NCI-H526 (cell line): ENCODE data around the gene CDADC1.
A peak's percentile ranks its signal among the peaks of the same experiment; 100 is the strongest.
"Not testable (repeated sequence)": the region's sequence is repeated elsewhere in the genome, so short reads cannot be mapped to it uniquely, and the experiment has no call there.

ENCODE experiments used
- DNase-seq, 2 experiments: peaks; one replicate each; lab custom pipeline; 2025; lab: John Stamatoyannopoulos, UW

The CDADC1 gene

DNA sequence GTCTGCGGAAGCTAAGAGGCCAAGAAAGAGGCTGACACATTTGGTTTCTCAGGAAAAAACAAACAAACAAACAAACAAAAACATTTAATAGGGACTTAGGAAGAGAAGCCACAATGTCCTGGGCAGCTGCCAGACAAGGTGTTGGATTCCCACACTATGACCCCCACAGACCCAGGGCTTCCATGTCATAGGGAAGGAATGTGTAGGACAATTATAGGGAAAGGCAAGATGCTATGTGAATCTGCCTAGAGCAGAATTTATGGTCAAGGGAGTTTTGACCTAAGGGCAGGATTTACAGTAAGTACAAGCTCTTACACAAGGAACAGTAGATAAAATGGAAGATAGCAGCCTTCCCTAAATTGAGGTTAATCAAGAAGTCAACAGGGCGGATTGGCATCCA, 9.1 kb upstream of the CDADC1 start:
- DNase-seq: no peak

DNA sequence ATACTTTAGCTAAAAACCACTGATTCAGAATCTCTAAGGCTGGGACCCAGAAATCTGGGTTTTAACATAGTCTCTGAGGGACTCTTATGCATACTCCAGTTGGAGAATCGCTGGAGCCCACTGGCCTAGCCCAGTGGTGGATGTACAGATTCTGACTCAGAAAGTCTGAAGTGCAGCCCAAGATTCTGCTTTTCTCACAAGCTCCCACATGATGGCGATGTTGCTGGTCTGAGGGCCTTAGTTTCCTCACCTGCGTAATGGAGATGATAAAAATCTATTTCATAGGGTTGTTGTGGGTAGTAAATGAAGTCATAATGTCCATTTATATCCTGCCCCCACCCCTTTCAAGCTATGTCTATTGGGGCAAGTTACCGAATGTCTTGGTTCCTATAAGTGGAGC, 7.7 kb upstream of the CDADC1 start:
- DNase-seq: peak; percentile 16 to 51

DNA sequence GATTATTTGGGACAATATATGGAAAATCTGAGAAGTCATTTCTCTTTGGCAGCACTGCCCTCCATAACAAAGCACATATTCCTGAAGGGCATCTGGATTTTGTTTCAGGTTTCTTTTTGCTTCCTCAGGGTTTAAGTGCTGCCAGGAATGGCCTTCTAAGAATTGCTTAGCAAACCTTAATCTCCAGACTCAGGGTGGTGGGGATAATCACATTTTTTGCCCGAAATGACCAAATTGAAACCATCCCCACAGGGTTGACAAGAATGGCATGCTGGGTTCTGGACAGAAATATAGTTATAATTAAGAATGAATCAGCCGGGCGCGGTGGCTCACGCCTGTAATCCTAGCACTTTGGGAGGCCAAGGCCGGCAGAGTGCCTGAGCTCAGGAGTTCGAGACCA, 6.4 kb upstream of the CDADC1 start:
- DNase-seq: no peak

DNA sequence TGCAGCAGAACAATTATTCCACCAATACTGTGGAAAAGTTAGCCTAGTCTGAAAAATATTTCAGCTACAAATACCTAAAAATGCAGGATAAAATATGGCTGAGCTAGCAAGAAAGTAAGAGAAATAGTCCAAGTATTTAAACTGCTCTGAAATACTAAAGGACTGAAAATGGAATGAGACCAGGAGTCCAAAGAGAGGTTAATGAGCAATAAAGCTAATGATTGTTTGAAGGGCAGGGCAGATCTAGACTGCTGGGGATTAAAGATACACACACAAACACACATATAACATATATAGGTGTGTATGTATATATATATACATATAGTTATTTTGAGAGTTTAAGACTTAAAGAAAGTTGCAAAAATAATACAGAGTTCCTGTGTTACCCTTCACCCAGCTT, 2.6 kb upstream of the CDADC1 start:
- DNase-seq: no peak

DNA sequence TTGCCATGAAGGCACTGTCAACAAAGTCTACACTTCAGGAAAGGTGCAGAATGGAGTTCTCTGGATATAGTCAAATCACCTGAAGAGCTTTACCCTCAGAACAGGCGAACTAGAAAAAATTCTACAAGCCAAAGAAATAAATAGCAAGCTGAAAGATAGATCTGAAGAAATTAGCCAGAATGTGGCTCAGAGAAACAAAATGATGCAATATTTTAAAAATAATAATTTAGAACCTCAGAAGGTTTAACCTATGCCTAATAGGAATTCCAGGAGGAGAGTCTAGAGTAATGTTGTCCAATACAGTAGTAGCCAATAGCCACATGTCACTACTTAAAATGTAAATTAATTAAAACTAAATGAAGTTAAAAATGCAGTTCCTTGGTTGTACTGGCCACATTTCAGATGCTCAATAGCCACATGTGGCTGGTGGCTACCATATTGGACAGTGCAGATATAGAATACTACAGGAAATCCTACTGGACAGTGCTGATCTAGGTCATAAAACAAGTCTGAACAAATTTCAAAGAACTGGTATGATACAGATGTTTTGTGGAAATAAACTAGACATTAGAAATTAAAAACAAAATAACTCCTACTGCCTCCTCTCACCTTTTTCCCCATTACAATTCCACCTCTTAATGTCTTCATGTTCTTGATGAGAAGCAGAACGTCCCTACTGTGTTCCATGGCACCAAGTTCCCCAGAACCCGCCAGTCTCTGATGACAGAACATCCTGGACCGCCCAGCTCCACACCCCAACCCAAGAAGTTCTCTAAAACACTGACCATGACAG, 679 bp upstream of the CDADC1 start:
- no peak for DNase-seq

DNA sequence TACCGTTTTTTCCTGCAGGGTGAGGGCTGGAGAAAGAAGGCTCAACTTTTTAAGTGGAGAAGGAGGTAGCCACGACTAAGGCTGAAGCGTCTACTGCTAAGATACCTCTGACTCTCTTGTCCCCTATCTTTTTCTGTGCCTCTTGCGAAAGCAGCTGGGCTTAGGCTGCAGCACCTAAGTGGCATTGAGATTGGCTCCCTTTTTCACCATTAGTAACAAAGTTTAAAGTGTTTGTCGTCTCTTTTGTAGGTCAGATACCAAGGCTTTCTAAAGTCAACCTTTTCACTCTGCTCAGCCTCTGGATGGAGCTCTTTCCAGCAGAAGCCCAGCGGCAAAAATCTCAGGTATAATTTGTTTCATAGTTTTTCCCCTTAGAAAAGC, 887 bp downstream of the CDADC1 start:
- DNase-seq: peak in 1 of 2 experiments; percentile 43

DNA sequence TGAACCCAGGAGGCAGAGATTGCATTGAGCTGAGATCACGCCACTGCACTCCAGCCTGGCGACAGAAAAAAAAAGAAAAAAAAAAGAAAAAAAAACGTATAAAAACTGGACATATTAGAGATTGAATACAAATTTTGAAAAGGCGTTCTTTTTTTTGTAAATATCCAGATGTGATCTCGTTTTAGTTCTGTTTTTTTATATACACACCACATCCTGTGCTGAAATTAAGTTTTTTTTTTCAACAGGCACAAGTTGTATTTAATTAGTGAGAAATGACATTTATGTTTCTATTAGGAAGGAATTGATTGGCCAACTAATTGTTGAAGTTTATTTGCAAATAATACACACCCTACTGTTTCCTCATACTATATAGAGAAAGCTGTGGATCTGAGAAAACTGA, 3.6 kb downstream of the CDADC1 start:
- DNase-seq: no peak

DNA sequence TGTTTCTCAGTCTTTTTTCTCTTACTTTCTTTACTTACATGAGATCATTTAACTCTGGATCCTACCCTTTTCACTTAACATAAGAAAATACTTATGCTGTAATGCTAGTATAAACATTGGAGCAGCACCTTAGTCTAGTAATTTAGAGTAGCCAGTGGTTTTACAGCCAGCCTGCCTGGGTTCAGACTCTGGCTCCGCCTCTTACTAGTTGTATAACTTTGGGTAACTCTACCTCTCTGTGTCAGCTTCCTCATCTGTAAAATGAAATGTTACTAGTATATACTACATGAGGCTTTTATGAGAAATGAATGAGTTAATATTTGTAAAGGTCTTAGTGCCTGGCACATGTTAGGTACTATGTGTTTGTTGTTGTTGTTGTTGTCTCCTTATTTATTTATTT, 5.6 kb downstream of the CDADC1 start:
- no peak for DNase-seq

DNA sequence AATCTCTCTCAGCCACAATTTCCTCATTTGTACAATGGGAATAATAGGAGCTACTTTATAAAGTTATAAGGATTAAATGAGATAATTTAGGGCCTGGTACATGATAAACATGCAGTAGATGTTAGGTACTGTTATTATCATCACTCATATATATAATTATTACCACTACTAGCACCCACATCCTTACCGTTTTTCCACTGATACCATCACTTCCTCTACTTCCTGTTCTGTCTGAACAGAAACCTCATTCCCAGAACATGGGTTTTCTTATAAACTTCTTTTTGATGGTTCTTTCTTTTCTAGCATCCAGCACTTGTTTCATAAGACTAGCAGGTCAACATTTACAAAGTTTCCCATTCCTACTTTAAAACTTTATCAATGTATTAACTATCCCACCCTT, 6.3 kb downstream of the CDADC1 start:
- DNase-seq: no peak

DNA sequence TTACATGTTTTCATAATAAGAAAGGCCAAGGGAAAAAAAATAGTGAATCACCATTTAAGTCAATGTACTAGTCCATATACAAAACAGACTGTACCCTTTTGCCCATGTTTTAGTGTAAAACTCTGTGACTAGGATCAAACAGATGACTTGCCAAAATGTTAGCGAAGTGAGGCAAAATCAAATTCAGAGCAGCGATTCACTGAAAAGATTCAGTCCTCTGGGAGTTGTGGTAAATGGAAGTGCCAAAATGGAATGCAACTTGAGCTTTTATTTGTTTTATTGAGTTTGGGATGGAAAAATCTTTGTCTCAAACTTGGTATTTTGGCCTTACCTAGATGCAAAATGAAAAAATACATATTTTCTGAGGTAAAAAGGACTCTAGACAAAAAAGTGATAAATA, 9.1 kb downstream of the CDADC1 start:
- DNase-seq: no peak

DNA sequence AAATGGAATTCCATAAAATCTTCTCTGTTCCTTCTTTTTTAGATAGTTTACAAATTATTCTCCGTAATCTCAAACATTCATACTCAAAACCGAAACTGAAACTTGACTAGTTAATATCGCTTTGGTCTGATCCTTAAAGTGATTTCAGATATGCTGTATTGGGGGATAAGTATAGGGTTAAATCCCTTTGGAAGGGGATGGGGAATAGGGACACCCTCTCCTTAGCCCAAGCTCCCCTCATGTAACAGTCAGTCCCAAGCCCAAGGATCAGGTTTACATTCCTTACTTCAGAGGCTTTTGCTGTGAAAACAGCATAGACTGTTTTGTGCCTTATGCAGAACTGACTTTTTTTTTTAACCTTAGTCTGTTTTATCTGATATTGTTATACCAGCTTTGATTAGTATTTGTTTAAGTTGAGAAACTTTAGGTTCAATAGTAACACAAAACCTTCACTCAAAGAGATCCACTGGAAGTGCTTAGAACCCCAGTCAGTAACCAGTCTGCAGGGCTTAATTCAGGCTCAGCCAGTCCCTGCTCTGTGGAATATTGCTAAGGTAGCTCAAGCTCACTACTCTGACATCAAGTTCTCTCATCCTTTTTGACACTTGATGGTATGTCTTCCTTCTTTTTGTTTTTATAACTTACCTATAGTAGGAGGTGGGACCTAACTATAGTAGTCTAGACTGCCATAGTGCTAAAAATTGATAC, 10.5 kb downstream of the CDADC1 start:
- DNase-seq: no peak

DNA sequence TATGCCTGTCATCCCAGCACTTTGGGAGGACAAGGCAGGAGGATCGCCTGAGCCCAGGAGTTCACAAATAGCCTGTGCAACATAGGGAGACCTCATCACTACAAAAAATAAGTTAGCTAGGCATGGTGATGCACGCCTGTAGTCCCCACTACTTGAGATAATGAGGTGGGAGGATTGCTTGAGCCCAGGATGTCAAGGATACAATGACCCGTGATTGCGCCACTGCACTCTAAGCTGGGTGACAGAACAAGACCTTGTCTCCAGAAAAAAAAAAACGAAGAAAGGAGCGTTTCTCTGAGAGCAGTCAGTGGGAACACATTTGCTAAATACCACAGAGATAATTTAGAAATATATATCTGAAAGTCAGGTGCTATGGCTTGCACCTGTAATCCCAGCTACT, 11.9 kb downstream of the CDADC1 start:
- no peak for DNase-seq

DNA sequence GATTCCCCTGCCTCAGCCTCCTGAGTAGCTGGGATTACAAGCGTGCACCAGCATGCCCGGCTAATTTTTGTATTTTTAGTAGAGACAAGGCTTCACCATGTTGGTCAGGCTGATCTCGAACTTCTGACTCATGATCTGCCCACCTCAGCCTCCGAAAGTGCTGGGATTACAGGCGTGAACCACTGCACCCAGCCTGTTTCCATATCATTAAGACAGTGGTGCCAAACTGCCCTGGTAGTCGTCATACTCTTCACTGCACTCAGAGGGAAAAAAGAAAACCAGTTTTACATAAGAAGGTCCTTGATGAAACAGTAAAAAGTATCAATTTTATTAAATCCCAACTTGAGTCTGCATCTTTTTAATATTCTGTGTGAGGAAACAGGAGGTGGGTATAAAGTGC, 14.9 kb downstream of the CDADC1 start:
- no peak for DNase-seq

DNA sequence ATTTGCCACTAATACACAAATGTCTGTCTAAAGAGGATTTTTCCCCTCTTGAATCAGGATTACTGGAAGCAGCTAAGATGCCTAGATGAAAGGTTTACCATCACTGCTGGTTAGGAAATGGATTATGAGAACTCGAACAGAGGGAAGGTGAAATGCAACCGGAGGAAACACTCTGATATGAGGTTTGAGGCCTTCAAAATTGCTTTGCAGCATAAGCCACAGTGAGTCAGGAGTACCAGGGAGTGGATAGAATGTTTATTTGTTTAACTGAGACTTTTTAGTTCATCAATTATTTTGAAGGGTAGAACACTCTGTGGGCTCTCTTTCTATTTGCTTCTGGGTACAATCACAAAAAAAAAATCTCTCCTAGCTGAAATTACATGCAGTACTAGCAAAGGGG, 18.1 kb downstream of the CDADC1 start:
- DNase-seq: no peak

DNA sequence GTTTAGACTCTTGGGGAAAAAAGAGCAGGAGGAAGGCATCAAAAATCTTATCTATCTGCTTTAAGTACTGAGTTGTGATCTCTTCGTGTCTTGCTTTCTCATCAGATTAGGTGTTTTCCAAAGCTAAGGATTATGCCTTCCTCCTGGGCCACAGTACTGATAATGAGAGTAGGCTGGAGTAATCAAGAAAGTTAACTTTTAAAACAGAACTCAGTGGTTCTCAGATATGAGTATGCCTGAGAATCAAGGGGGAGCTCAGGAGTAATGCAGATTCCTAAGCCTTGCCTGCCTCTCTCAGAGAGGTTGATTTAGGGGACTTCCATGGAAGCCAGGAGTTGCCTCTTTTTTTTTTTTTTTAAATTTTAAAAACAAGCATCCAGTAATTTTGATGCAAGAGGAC, 23.5 kb downstream of the CDADC1 start:
- DNase-seq: no peak

DNA sequence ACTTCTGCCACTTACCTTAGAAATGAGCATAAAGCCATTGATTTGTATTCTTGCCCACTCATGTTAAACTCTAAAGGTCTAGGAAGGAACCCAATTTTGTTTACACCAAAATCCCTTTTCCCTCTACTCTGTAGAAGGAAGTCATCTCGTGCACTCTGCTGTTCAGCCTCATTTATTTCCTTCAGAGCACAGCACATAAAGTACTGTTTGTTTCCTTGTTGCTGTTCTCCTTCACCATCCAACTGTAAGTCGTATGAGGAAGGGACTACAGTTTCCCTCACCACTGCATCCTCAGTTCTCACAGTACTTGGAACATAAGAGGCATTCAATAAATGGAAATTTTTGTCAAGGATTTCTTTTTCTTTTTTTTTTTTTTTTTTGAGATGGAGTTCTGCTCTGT, 24.6 kb downstream of the CDADC1 start:
- no peak for DNase-seq

DNA sequence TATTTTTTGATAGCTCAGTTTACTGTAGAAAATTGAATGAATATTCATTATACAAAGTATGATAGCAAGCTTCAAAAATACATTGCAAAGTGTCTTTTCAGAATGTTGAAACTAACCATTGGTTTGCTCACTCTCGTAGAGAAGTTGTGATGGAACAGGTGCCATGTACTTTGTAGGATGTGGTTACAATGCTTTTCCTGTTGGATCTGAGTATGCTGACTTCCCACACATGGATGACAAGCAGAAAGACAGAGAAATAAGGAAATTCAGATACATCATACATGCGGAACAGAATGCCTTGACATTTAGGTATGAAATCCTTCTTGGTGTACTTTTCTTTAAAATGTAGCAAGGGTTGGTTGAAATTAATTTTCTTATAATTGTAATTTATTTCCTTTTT, 30.5 kb downstream of the CDADC1 start:
- DNase-seq: no peak

DNA sequence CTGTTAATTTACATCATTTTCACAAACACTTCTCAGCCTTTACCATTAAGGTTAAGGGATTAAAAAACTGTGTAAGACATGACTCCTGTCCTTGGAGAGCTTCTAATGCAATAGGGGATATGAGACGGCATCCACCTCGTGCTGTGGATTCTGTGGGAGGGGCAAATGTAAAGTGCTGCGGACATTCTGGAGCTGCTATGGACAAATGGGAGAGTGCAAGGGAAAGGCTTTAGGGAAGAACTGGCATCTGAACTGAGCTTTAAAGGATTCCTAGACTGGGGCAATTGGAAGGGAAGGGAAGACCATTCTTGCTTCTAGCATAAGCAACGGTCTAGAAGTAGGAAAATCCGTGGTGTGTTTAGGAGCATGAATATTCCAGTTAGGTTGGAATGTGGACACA, 31.4 kb downstream of the CDADC1 start:
- no peak for DNase-seq

DNA sequence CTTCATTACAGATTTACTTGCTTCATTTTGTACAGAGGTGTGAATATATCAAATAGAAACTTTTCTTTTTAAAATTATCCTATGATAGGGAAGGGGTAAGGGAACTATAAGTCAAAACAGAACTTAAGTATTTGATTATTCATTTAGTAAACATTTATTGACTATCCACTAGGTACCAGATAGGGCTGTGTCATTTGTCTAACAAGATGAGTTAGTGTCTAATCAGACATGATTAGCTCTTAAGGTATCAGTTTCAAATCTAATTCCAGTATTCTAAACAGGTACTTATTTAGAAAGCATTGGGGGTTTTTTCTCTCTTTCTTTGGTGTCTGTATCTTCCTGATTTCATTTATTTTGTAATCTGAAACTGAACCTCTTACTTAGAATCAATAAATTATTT, 32.2 kb downstream of the CDADC1 start:
- DNase-seq: no peak

DNA sequence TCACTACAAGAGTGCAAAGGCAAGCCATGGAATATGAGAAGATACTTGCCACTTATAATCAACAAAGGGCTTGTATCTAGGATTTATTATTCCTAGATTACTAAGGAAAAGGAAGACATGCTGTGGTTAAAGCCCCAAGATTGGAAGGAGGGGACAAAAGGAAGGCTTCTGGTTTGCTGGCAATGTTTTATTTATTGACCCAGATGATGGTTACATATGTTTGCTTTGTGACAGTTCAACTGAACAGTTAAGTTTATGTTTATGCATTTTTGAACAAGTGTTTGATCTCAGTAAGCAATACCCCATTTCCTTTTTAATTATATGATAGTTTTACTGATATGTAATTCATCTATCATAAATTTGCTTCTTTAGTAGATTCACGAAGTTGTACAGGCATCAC, 40.3 kb downstream of the CDADC1 start:
- no peak for DNase-seq

DNA sequence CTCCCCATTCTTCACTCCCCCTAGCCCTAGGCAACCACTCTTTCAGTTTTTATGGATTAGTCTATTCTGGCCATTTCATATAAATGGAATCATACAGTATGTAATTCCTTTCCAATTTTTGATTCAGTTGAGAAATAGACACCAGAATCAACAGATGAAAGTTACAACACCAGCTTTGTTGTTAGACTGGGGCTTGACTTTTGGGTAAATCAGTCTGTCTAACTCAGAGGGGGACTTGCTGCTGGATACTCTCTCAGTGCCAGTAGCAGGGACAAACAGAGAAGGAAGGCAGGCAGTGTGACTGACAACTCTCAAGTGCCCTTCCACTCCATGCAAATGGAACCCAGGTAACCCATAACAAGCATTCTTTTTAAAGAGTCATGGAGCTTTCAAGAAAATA, 40.7 kb downstream of the CDADC1 start:
- DNase-seq: no peak

DNA sequence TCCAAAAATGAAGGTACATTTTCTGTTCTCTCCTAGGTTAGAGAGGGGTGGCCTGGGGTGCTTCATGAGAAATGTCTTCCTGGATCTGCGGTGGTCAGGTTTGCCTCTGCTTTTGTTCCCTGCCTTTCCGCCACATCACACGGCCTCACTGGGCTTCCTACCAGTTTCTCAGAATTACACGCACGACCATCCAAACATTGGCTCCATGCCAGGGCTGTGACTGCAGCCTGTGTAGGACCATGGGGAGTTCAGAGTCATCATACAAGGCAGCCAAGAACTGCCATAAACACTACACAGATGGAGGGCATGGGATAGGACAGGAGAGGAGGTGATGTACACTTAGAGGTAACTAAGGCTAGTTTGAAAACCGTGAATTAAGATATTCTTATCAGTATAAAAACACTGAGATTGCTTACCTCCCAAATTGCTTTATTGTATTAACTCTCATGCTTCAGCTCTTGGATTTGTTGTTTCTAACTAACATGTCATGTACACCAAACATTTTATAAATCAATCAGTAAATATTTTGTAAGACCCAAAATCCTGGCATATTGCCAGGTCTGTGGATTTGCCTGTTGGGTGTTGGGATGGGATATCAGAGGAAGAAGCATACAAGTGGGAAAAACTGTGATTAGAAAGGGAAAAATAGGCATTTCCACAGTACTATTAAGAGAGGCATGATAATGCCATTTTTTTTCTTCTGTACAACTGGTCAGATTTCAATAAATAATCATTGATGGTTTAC, 45.2 kb downstream of the CDADC1 start:
- peak in 1 of 2 experiments; percentile 22 for DNase-seq

DNA sequence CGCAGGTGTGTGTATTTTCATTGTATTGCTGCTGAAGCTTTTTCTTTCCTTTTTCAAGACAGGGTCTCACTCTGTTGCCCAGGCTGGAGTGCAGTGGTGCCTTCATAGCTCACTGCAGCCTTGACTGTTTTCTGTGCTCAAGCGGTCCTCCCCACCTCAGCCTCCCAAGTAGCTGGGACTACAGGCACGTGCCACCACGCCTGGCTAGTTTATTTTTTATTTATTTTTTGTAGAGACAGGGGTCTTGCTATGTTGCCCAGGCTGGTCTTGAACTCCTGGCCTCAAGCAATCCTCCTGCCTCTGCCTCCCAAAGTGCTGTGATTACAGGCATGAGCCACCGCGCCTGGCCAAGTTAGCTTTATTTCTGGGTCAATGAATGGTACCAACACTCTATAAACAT, 47.0 kb downstream of the CDADC1 start:
- DNase-seq: not testable (repeated sequence)
